ENCODE measurements around the gene WDR70. TPM values are rescaled to one million over a fixed set of nuclear protein-coding genes. Genes with fewer than 3 reads are reported as not detected.
A peak's percentile ranks its signal among the peaks of the same experiment; 100 is the strongest.

WDR70 gene
- total and polyA plus RNA-seq, 2 donors (not counting 1 experiment from before 2014, with no cell fraction given) = 31.4 to 34.0 TPM

- no peaks in the 10 kb centered on the region for H3K79me2 ChIP-seq (ENCODE audit: control insufficient read depth, insufficient read depth, low read length)
- H2AFZ ChIP-seq (ENCODE audit: low read length) = no peak overlapping the region
- TF ChIP-seq CTCF (conservative IDR thresholded peaks at IDR 0.05 in 1 of 2, IDR thresholded peaks at IDR 0.05 in 1 of 2; ENCODE audit: low read depth in 1 of 2, low read length in 2 of 2) (no peak), EZH2 (IDR thresholded peaks at IDR 0.05; ENCODE audit: low read length, missing control alignments) (no peak)
- H3K27me3 ChIP-seq (ENCODE audit: control insufficient read depth, insufficient read depth, low read length) = no peaks in the 10 kb centered on the region
- H3K4me2 ChIP-seq (ENCODE audit: extremely low read depth, insufficient read depth, low read length) = no peak overlapping the region
- H3K9me3 ChIP-seq (ENCODE audit: control insufficient read depth, insufficient read depth, low read depth, low read length) = no peaks in the 10 kb centered on the region
- H3K9ac ChIP-seq (ENCODE audit: insufficient read depth, low read length) = no peak overlapping the region
- DNase-seq (ENCODE audit: low read depth in 2 of 2) = no peak
- no peak overlapping the region for H3K27ac ChIP-seq (ENCODE audit: insufficient read depth, low read length)
- no peaks in the 10 kb centered on the region for H3K36me3 ChIP-seq (ENCODE audit: control insufficient read depth, insufficient read depth, low read length)
- H4K20me1 ChIP-seq (ENCODE audit: control insufficient read depth, extremely low read depth, insufficient read depth, low read length) = no peaks in the 10 kb centered on the region
- no peaks in the 10 kb centered on the region for H3K4me1 ChIP-seq (ENCODE audit: control insufficient read depth, extremely low read depth, insufficient read depth, low read length)
- H3K4me3 ChIP-seq (replicated peaks in 1 of 4; ENCODE audit: control extremely low read depth in 1 of 4, insufficient read depth in 1 of 4, low read depth in 3 of 4, low read length in 4 of 4) = no peak overlapping the region
Measured at GRCh38 chr5:37424441-37424840, 45.3 kb downstream of the WDR70 start.

- Histone ChIP-seq H3K4me3 (replicated peaks in 1 of 4; ENCODE audit: control extremely low read depth in 1 of 4, insufficient read depth in 1 of 4, low read depth in 3 of 4, low read length in 4 of 4) (no peak overlapping the region), H3K79me2 (ENCODE audit: control insufficient read depth, insufficient read depth, low read length) (no peaks in the 10 kb centered on the region), H4K20me1 (ENCODE audit: control insufficient read depth, extremely low read depth, insufficient read depth, low read length) (no peaks in the 10 kb centered on the region), H2AFZ (ENCODE audit: low read length) (no peak overlapping the region), H3K9me3 (ENCODE audit: control insufficient read depth, insufficient read depth, low read depth, low read length) (no peaks in the 10 kb centered on the region), H3K36me3 (ENCODE audit: control insufficient read depth, insufficient read depth, low read length) (no peaks in the 10 kb centered on the region), H3K27me3 (ENCODE audit: control insufficient read depth, insufficient read depth, low read length) (no peaks in the 10 kb centered on the region), H3K27ac (ENCODE audit: insufficient read depth, low read length) (no peak overlapping the region), H3K4me1 (ENCODE audit: control insufficient read depth, extremely low read depth, insufficient read depth, low read length) (no peaks in the 10 kb centered on the region), H3K9ac (ENCODE audit: insufficient read depth, low read length) (no peak overlapping the region), H3K4me2 (ENCODE audit: extremely low read depth, insufficient read depth, low read length) (no peak overlapping the region)
- TF ChIP-seq EZH2 (IDR thresholded peaks at IDR 0.05; ENCODE audit: low read length, missing control alignments) = no peak
- TF ChIP-seq CTCF (conservative IDR thresholded peaks at IDR 0.05 in 1 of 2, IDR thresholded peaks at IDR 0.05 in 1 of 2; ENCODE audit: low read depth in 1 of 2, low read length in 2 of 2) = no peak
- DNase-seq (ENCODE audit: low read depth in 2 of 2) = no peak
Measured at GRCh38 chr5:37428044-37428443, 48.9 kb downstream of the WDR70 start.

- TF ChIP-seq CTCF (conservative IDR thresholded peaks at IDR 0.05 in 1 of 2, IDR thresholded peaks at IDR 0.05 in 1 of 2; ENCODE audit: low read depth in 1 of 2, low read length in 2 of 2) (no peak), EZH2 (IDR thresholded peaks at IDR 0.05; ENCODE audit: low read length, missing control alignments) (no peak)
- DNase-seq (ENCODE audit: low read depth in 2 of 2) = peak; percentile 12 to 78
Measured at GRCh38 chr5:37435261-37435660, 56.1 kb downstream of the WDR70 start.

More at GRCh38 chr5:37435261-37435660, 56.1 kb downstream of the WDR70 start:
- Histone ChIP-seq H3K79me2 (ENCODE audit: control insufficient read depth, insufficient read depth, low read length) (no peaks in the 10 kb centered on the region), H3K9ac (ENCODE audit: insufficient read depth, low read length) (no peak overlapping the region), H2AFZ (ENCODE audit: low read length) (no peak overlapping the region), H4K20me1 (ENCODE audit: control insufficient read depth, extremely low read depth, insufficient read depth, low read length) (no peaks in the 10 kb centered on the region), H3K4me3 (replicated peaks in 1 of 4; ENCODE audit: control extremely low read depth in 1 of 4, insufficient read depth in 1 of 4, low read depth in 3 of 4, low read length in 4 of 4) (no peak overlapping the region), H3K4me1 (ENCODE audit: control insufficient read depth, extremely low read depth, insufficient read depth, low read length) (peaks cover 4% of the 10 kb centered on the region), H3K27me3 (ENCODE audit: control insufficient read depth, insufficient read depth, low read length) (no peaks in the 10 kb centered on the region), H3K4me2 (ENCODE audit: extremely low read depth, insufficient read depth, low read length) (no peak overlapping the region), H3K27ac (ENCODE audit: insufficient read depth, low read length) (no peak overlapping the region), H3K36me3 (ENCODE audit: control insufficient read depth, insufficient read depth, low read length) (no peaks in the 10 kb centered on the region), H3K9me3 (ENCODE audit: control insufficient read depth, insufficient read depth, low read depth, low read length) (no peaks in the 10 kb centered on the region)

Data from fibroblast of lung (primary cell).